ENCODE measurements around the gene BIRC2. TPM values are rescaled to one million over a fixed set of nuclear protein-coding genes. Genes with fewer than 3 reads are reported as not detected.

BIRC2 gene
- total RNA-seq, 1 donor = 76.0 TPM

DNA sequence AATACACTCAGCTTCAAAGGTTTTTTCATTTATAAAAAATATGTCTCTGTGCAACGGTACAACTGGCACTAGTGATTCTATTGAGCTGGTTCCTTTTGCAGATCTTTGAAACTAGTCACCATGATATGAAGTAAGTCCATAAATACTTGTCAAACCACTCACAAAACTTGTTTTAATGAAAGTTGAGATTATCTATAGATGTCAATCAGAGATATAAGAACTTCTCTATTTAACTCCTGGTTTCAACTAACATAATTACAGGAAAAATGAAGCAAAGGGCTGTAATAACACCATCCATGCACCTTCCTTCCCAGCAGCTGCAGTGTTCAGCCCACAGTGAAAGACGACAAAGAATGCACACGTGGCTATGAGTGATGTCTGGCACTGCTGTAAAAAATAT is 60.9 kb downstream of the BIRC2 start:
- no peak overlapping the region for H3K27ac ChIP-seq (ENCODE audit: low read depth, low read length)

DNA sequence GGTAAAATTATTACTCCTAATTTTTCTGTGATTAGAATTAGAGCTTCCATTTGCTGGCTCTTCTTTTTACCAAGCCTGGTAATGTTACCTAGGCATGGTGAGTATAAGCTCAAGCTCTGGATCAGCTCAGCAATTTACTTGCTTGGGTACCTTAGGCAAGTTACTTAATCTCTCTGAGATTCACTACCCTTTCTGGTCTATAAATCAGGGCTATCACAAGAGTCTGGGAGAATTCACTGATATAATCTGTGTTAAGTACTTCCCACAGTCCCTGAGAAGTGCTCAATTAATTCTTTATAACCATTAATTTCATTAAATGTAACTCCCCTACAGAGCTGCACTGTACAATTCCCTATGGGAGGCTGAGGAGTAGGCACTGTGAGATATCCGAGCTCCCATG is 61.3 kb downstream of the BIRC2 start:
- peaks cover 37% of the 10 kb centered on the region for H3K79me2 ChIP-seq (ENCODE audit: insufficient read depth, low read length)
- TF ChIP-seq, protein P1, sequence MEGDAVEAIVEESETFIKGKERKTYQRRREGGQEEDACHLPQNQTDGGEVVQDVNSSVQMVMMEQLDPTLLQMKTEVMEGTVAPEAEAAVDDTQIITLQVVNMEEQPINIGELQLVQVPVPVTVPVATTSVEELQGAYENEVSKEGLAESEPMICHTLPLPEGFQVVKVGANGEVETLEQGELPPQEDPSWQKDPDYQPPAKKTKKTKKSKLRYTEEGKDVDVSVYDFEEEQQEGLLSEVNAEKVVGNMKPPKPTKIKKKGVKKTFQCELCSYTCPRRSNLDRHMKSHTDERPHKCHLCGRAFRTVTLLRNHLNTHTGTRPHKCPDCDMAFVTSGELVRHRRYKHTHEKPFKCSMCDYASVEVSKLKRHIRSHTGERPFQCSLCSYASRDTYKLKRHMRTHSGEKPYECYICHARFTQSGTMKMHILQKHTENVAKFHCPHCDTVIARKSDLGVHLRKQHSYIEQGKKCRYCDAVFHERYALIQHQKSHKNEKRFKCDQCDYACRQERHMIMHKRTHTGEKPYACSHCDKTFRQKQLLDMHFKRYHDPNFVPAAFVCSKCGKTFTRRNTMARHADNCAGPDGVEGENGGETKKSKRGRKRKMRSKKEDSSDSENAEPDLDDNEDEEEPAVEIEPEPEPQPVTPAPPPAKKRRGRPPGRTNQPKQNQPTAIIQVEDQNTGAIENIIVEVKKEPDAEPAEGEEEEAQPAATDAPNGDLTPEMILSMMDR (IDR thresholded peaks at IDR 0.05; ENCODE audit: extremely low read depth, low read depth, low read length) = no peak
- no peak overlapping the region for H3K4me3 ChIP-seq (ENCODE audit: insufficient read depth, low read length)
- H3K27ac ChIP-seq (ENCODE audit: low read depth, low read length) = no peak overlapping the region
- H4K20me1 ChIP-seq (ENCODE audit: insufficient read depth, low read length) = peaks cover 17% of the 10 kb centered on the region
- no peaks in the 10 kb centered on the region for H3K9me3 ChIP-seq (ENCODE audit: low read depth, low read length)
- H2AFZ ChIP-seq (ENCODE audit: low read length) = no peak overlapping the region
- H3K4me1 ChIP-seq (ENCODE audit: insufficient read depth, low read length) = peaks cover 14% of the 10 kb centered on the region
- H3K4me2 ChIP-seq (ENCODE audit: insufficient read depth, low read length) = no peak overlapping the region
- H3K36me3 ChIP-seq (ENCODE audit: insufficient read depth, low read length) = peaks cover 14% of the 10 kb centered on the region
- no peaks in the 10 kb centered on the region for H3K27me3 ChIP-seq (ENCODE audit: insufficient read depth, low read length)
- DNase-seq (ENCODE audit: insufficient read length, low spot score, missing footprints) = no peak

More for the DNA sequence above, 60.9 kb downstream of the BIRC2 start:
- H3K4me1 ChIP-seq (ENCODE audit: insufficient read depth, low read length) = peaks cover 14% of the 10 kb centered on the region
- H3K4me3 ChIP-seq (ENCODE audit: insufficient read depth, low read length) = no peak overlapping the region
- no peak overlapping the region for H2AFZ ChIP-seq (ENCODE audit: low read length)
- H3K4me2 ChIP-seq (ENCODE audit: insufficient read depth, low read length) = no peak overlapping the region
- peaks cover 16% of the 10 kb centered on the region for H3K36me3 ChIP-seq (ENCODE audit: insufficient read depth, low read length)
- no peaks in the 10 kb centered on the region for H3K9me3 ChIP-seq (ENCODE audit: low read depth, low read length)
- DNase-seq (ENCODE audit: insufficient read length, low spot score, missing footprints) = no peak
- TF ChIP-seq, protein P1 (IDR thresholded peaks at IDR 0.05; ENCODE audit: extremely low read depth, low read depth, low read length) = no peak
- H3K79me2 ChIP-seq (ENCODE audit: insufficient read depth, low read length) = peaks cover 37% of the 10 kb centered on the region
- H4K20me1 ChIP-seq (ENCODE audit: insufficient read depth, low read length) = peaks cover 15% of the 10 kb centered on the region
- H3K27me3 ChIP-seq (ENCODE audit: insufficient read depth, low read length) = no peaks in the 10 kb centered on the region

GRCh38 chr11:102410382-102410784 is 63.4 kb downstream of the BIRC2 start:
- peaks cover 17% of the 10 kb centered on the region for H4K20me1 ChIP-seq (ENCODE audit: insufficient read depth, low read length)
- peak overlapping the region; percentile 37 for H3K4me2 ChIP-seq (ENCODE audit: insufficient read depth, low read length)
- peaks cover 53% of the 10 kb centered on the region for H3K79me2 ChIP-seq (ENCODE audit: insufficient read depth, low read length)
- DNase-seq (ENCODE audit: insufficient read length, low spot score, missing footprints) = peak; percentile 64
- TF ChIP-seq, protein P1 (IDR thresholded peaks at IDR 0.05; ENCODE audit: extremely low read depth, low read depth, low read length) = no peak
- H3K4me1 ChIP-seq (ENCODE audit: insufficient read depth, low read length) = peaks cover 14% of the 10 kb centered on the region
- H3K27ac ChIP-seq (ENCODE audit: low read depth, low read length) = peak overlapping the region; percentile 32
- peaks cover 9% of the 10 kb centered on the region for H3K36me3 ChIP-seq (ENCODE audit: insufficient read depth, low read length)
- no peaks in the 10 kb centered on the region for H3K9me3 ChIP-seq (ENCODE audit: low read depth, low read length)
- H3K27me3 ChIP-seq (ENCODE audit: insufficient read depth, low read length) = no peaks in the 10 kb centered on the region
- H3K4me3 ChIP-seq (ENCODE audit: insufficient read depth, low read length) = no peak overlapping the region
- H2AFZ ChIP-seq (ENCODE audit: low read length) = no peak overlapping the region

DNA sequence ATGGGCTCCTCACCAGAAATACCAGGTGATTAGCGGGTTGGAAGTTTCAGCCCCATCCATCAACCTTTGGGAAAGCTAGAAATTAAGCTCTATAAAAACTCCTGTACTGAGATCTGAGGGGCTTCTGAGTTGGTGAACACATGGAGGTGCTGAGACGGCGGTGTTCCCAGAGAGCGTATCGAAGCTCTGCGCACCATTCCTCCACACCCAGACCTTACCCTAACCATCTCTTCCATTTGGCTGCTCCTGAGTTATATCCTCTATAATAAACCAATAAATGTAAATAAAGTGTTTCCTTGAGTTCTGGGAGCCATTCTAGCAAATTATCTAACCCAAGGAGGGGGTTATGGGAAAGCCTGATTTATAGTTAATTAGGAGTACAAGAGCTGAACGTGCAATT is 64.1 kb downstream of the BIRC2 start:
- H4K20me1 ChIP-seq (ENCODE audit: insufficient read depth, low read length) = peaks cover 14% of the 10 kb centered on the region
- no peak overlapping the region for H3K4me3 ChIP-seq (ENCODE audit: insufficient read depth, low read length)
- H3K27me3 ChIP-seq (ENCODE audit: insufficient read depth, low read length) = no peaks in the 10 kb centered on the region
- no peaks in the 10 kb centered on the region for H3K9me3 ChIP-seq (ENCODE audit: low read depth, low read length)
- H3K36me3 ChIP-seq (ENCODE audit: insufficient read depth, low read length) = peaks cover 9% of the 10 kb centered on the region
- DNase-seq (ENCODE audit: insufficient read length, low spot score, missing footprints) = no peak
- H3K79me2 ChIP-seq (ENCODE audit: insufficient read depth, low read length) = peaks cover 53% of the 10 kb centered on the region
- peaks cover 14% of the 10 kb centered on the region for H3K4me1 ChIP-seq (ENCODE audit: insufficient read depth, low read length)
- TF ChIP-seq, protein P1 (IDR thresholded peaks at IDR 0.05; ENCODE audit: extremely low read depth, low read depth, low read length) = no peak
- H2AFZ ChIP-seq (ENCODE audit: low read length) = no peak overlapping the region
- no peak overlapping the region for H3K27ac ChIP-seq (ENCODE audit: low read depth, low read length)
- H3K4me2 ChIP-seq (ENCODE audit: insufficient read depth, low read length) = no peak overlapping the region
